CD8-positive, alpha-beta memory T cell (primary cell): ENCODE data around the gene GPHA2. TPM values are rescaled to one million over a fixed set of nuclear protein-coding genes. Genes with fewer than 3 reads are reported as not detected.

Experiments
- CTCF ChIA-PET: fragments of 350-600 bp; sonication (Branson Sonifier 250); formaldehyde crosslinking; loops from one replicate; lab custom pipeline; 2021; ENCODE audit warnings: antibody characterized with exemption; lab: Charles Lee
- POLR2A ChIA-PET: fragments of 350-600 bp; sonication (Branson Sonifier 250); formaldehyde crosslinking; loops from one replicate; lab custom pipeline; 2021; ENCODE audit warnings: antibody characterized with exemption; lab: Charles Lee
- DNase-seq, 5 donors: peaks; one replicate each; pipeline versions ENCODE4 v3.0.0 to v3.0.0-alpha.2; 2020 to 2022; ENCODE audit warnings: mixed read lengths in 1 of 5
- H3K27ac ChIP-seq: one replicate; pipeline ENCODE4 v1.7.0; 2013; ENCODE audit warnings: low read depth, mild to moderate bottlenecking, low read length, moderate library complexity
- H3K27me3 ChIP-seq: 2 replicates; pipeline ENCODE4 v1.7.0; 2013; ENCODE audit warnings: low read length, mild to moderate bottlenecking; ENCODE audit not compliant: insufficient read depth, poor library complexity, severe bottlenecking
- H3K36me3 ChIP-seq: 2 replicates; pipeline ENCODE4 v1.7.0; 2013; ENCODE audit warnings: mild to moderate bottlenecking, low read length, moderate library complexity; ENCODE audit not compliant: insufficient read depth
- H3K4me1 ChIP-seq: 2 replicates; pipeline ENCODE4 v1.7.0; 2013; ENCODE audit warnings: mild to moderate bottlenecking, low read length, moderate library complexity; ENCODE audit not compliant: insufficient read depth
- H3K4me3 ChIP-seq: 2 replicates; pipeline ENCODE4 v1.7.0; 2013; ENCODE audit warnings: mild to moderate bottlenecking, low read length
- H3K9me3 ChIP-seq: 2 replicates; pipeline ENCODE4 v1.7.0; 2013; ENCODE audit warnings: mild to moderate bottlenecking, low read length
- H3K27ac Mint-ChIP-seq, 8 donors: one replicate each; pipeline ENCODE4 v1.8.0; 2020 to 2021; ENCODE audit warnings: mixed read lengths in 8 of 8, mild to moderate bottlenecking in 6 of 8, inconsistent platforms in 3 of 8, moderate library complexity in 3 of 8
- H3K27me3 Mint-ChIP-seq, 2 donors: one replicate each; pipeline ENCODE4 v1.8.0; 2020 to 2021; ENCODE audit warnings: mixed read lengths in 2 of 2, mild to moderate bottlenecking in 1 of 2, moderate library complexity in 1 of 2
- H3K36me3 Mint-ChIP-seq, 3 donors: one replicate each; pipeline ENCODE4 v1.8.0; 2020 to 2021; ENCODE audit warnings: mixed read lengths in 3 of 3, inconsistent platforms in 1 of 3, mild to moderate bottlenecking in 1 of 3
- H3K4me1 Mint-ChIP-seq, 3 donors: one replicate each; pipeline ENCODE4 v1.8.0; 2020 to 2021; ENCODE audit warnings: mixed read lengths in 3 of 3, inconsistent platforms in 1 of 3, mild to moderate bottlenecking in 1 of 3
- H3K4me3 Mint-ChIP-seq, 7 donors: one replicate each; pipeline ENCODE4 v1.8.0; 2020 to 2021; ENCODE audit warnings: mixed read lengths in 7 of 7, mild to moderate bottlenecking in 6 of 7, moderate library complexity in 4 of 7, inconsistent platforms in 2 of 7
- H3K9me3 Mint-ChIP-seq, 5 donors: one replicate each; pipeline ENCODE4 v1.8.0; 2020 to 2022; ENCODE audit warnings: mixed read lengths in 5 of 5, mild to moderate bottlenecking in 3 of 5, moderate library complexity in 2 of 5, inconsistent platforms in 1 of 5
- polyA plus RNA-seq: library from polyadenylated mRNA; unstranded; fragments of 300-500 nt; fragmentation: Illumina TruSeq; gene quantifications from one replicate; pipeline ENCODE4 v1.2.3, GENCODE V29; 2021
- total RNA-seq, 2 experiments: library from RNA; stranded (reverse); gene quantifications; one replicate each; pipeline ENCODE4 v1.2.3, GENCODE V29; 2021

The GPHA2 gene
- total and polyA plus RNA-seq, 3 experiments from 2014 or later = not detected

- peaks cover under 1 to 4% of the 10 kb centered on the region in 2 donors for H3K27me3 Mint-ChIP-seq
- Histone ChIP-seq H3K4me3 (no peak overlapping the region), H3K27me3 (no peaks in the 10 kb centered on the region), H3K36me3 (peaks cover 15% of the 10 kb centered on the region), H3K27ac (no peak overlapping the region), H3K4me1 (no peaks in the 10 kb centered on the region), H3K9me3 (no peaks in the 10 kb centered on the region)
- DNase-seq = no peak
- ChIA-PET POLR2A (no interaction called here), CTCF (no interaction called here)
- H3K4me1 Mint-ChIP-seq = no peaks in the 10 kb centered on the region
- no peak overlapping the region for H3K27ac Mint-ChIP-seq
- no peak overlapping the region for H3K4me3 Mint-ChIP-seq
- H3K9me3 Mint-ChIP-seq = no peaks in the 10 kb centered on the region
- H3K36me3 Mint-ChIP-seq = peaks cover 7 to 42% (median 17%) of the 10 kb centered on the region in 3 donors
Measured at GRCh38 chr11:64934682-64935358, 873 bp downstream of the GPHA2 start.

GRCh38 chr11:64933935-64934681 is 1.6 kb downstream of the GPHA2 start:
- H3K27me3 ChIP-seq = no peaks in the 10 kb centered on the region
- Mint-ChIP-seq H3K27me3 (peaks cover 0 to 4% of the 10 kb centered on the region in 2 donors), H3K27ac (peak overlapping the region in 2 of 8 donors; percentile 29 to 61), H3K4me1 (no peaks in the 10 kb centered on the region), H3K4me3 (no peak overlapping the region), H3K36me3 (peaks cover 9 to 48% (median 17%) of the 10 kb centered on the region in 3 donors), H3K9me3 (no peaks in the 10 kb centered on the region)
- H3K4me3 ChIP-seq = no peak overlapping the region
- no peak overlapping the region for H3K27ac ChIP-seq
- CTCF ChIA-PET = interaction anchor here (0.9 kb wide), 1 partner anchor 448 kb away, joined by 3 read pairs; no protein-coding TSS in a partner anchor
- no peak for DNase-seq
- no peaks in the 10 kb centered on the region for H3K9me3 ChIP-seq
- peaks cover 15% of the 10 kb centered on the region for H3K36me3 ChIP-seq
- POLR2A ChIA-PET = no interaction called here
- H3K4me1 ChIP-seq = no peaks in the 10 kb centered on the region

- Mint-ChIP-seq H3K4me3 (no peak overlapping the region), H3K9me3 (no peaks in the 10 kb centered on the region), H3K36me3 (peaks cover 9 to 50% (median 15%) of the 10 kb centered on the region in 3 donors), H3K27me3 (peaks cover 0 to 4% of the 10 kb centered on the region in 2 donors), H3K4me1 (no peaks in the 10 kb centered on the region), H3K27ac (peak overlapping the region in 2 of 8 donors; percentile 17 to 88)
- Histone ChIP-seq H3K36me3 (peaks cover 15% of the 10 kb centered on the region), H3K27me3 (no peaks in the 10 kb centered on the region), H3K4me1 (no peaks in the 10 kb centered on the region), H3K9me3 (no peaks in the 10 kb centered on the region), H3K4me3 (no peak overlapping the region), H3K27ac (no peak overlapping the region)
- DNase-seq = no peak
- CTCF ChIA-PET = interaction anchor here (0.9 kb wide), 1 partner anchor 448 kb away, joined by 3 read pairs; no protein-coding TSS in a partner anchor
- POLR2A ChIA-PET = no interaction called here
Measured at GRCh38 chr11:64933213-64933934, 2.3 kb downstream of the GPHA2 start.

GRCh38 chr11:64932324-64932723 is 3.4 kb downstream of the GPHA2 start:
- H3K4me3 ChIP-seq = no peak overlapping the region
- no peak for DNase-seq
- ChIA-PET POLR2A (interaction anchor here (0.5 to 0.6 kb wide), 2 partner anchors 123 to 762 kb away, joined by 3 to 7 read pairs; no protein-coding TSS in a partner anchor), CTCF (no interaction called here)
- H3K9me3 Mint-ChIP-seq = no peaks in the 10 kb centered on the region
- no peak overlapping the region for H3K4me3 Mint-ChIP-seq
- H3K4me1 ChIP-seq = no peaks in the 10 kb centered on the region
- H3K27me3 Mint-ChIP-seq = peaks cover 0 to 2% of the 10 kb centered on the region in 2 donors
- H3K27ac ChIP-seq = no peak overlapping the region
- H3K36me3 Mint-ChIP-seq = peaks cover 9 to 56% (median 15%) of the 10 kb centered on the region in 3 donors
- H3K27ac Mint-ChIP-seq = no peak overlapping the region
- H3K4me1 Mint-ChIP-seq = no peaks in the 10 kb centered on the region
- peaks cover 15% of the 10 kb centered on the region for H3K36me3 ChIP-seq
- no peaks in the 10 kb centered on the region for H3K9me3 ChIP-seq
- H3K27me3 ChIP-seq = no peaks in the 10 kb centered on the region

GRCh38 chr11:64931290-64931689 is 4.4 kb downstream of the GPHA2 start:
- DNase-seq = no peak
- H3K4me3 ChIP-seq = no peak overlapping the region
- H3K4me3 Mint-ChIP-seq = no peak overlapping the region
- no peak overlapping the region for H3K27ac ChIP-seq
- ChIA-PET CTCF (no interaction called here), POLR2A (no interaction called here)
- H3K27me3 ChIP-seq = no peaks in the 10 kb centered on the region
- no peaks in the 10 kb centered on the region for H3K4me1 Mint-ChIP-seq
- no peaks in the 10 kb centered on the region for H3K9me3 Mint-ChIP-seq
- H3K4me1 ChIP-seq = no peaks in the 10 kb centered on the region
- H3K36me3 ChIP-seq = peaks cover 15% of the 10 kb centered on the region
- no peaks in the 10 kb centered on the region for H3K9me3 ChIP-seq
- H3K27ac Mint-ChIP-seq = no peak overlapping the region
- peaks cover 9 to 62% (median 15%) of the 10 kb centered on the region in 3 donors for H3K36me3 Mint-ChIP-seq
- H3K27me3 Mint-ChIP-seq = no peaks in the 10 kb centered on the region

- DNase-seq = no peak
- POLR2A ChIA-PET = no interaction called here
- Histone ChIP-seq H3K27me3 (no peaks in the 10 kb centered on the region), H3K36me3 (peaks cover 15% of the 10 kb centered on the region), H3K4me3 (no peak overlapping the region), H3K4me1 (peaks cover 4% of the 10 kb centered on the region), H3K27ac (no peak overlapping the region), H3K9me3 (no peaks in the 10 kb centered on the region)
- H3K36me3 Mint-ChIP-seq = peaks cover 9 to 63% (median 15%) of the 10 kb centered on the region in 3 donors
- peaks cover 0 to 1% (median under 1%) of the 10 kb centered on the region in 3 donors for H3K4me1 Mint-ChIP-seq
- H3K27me3 Mint-ChIP-seq = no peaks in the 10 kb centered on the region
- no peaks in the 10 kb centered on the region for H3K9me3 Mint-ChIP-seq
- peak overlapping the region in 2 of 8 donors; percentile 45 to 56 for H3K27ac Mint-ChIP-seq
- CTCF ChIA-PET = no interaction called here
- no peak overlapping the region for H3K4me3 Mint-ChIP-seq
Measured at GRCh38 chr11:64930340-64930739, 5.4 kb downstream of the GPHA2 start.

GRCh38 chr11:64929625-64930024 is 6.1 kb downstream of the GPHA2 start:
- POLR2A ChIA-PET = no interaction called here

More at GRCh38 chr11:64929625-64930024, 6.1 kb downstream of the GPHA2 start:
- Mint-ChIP-seq H3K9me3 (no peaks in the 10 kb centered on the region), H3K27me3 (no peaks in the 10 kb centered on the region), H3K27ac (peak overlapping the region in 1 of 8 donors; percentile 45), H3K4me1 (peaks cover 0 to 7% (median 5%) of the 10 kb centered on the region in 3 donors), H3K4me3 (peak overlapping the region in 1 of 7 donors; percentile 48), H3K36me3 (peaks cover 9 to 63% (median 15%) of the 10 kb centered on the region in 3 donors)
- CTCF ChIA-PET = interaction anchor here (0.9 kb wide), 1 partner anchor 55 kb away, joined by 3 read pairs; no protein-coding TSS in a partner anchor
- Histone ChIP-seq H3K27ac (no peak overlapping the region), H3K36me3 (peaks cover 15% of the 10 kb centered on the region), H3K4me1 (peaks cover 9% of the 10 kb centered on the region), H3K27me3 (no peaks in the 10 kb centered on the region), H3K9me3 (no peaks in the 10 kb centered on the region), H3K4me3 (no peak overlapping the region)
- DNase-seq = no peak
